ENCODE measurements around the gene MAF. TPM values are rescaled to one million over a fixed set of nuclear protein-coding genes. Genes with fewer than 3 reads are reported as not detected.

Gene MAF
- total and polyA plus RNA-seq, 9 donors, result 41.1 to 196 (median 75.2) TPM

- intact Hi-C loops (cut with DNase I), result no loop called here
- 19 to 24% (median 22%) methylated on average over 2 of the region's 2 CpGs for WGBS, 3 donors
- Histone ChIP-seq H3K4me1 (ENCODE audit: insufficient read depth) (no peaks in the 10 kb centered on the region), H3K4me3 (no peak overlapping the region), H3K36me3 (no peaks in the 10 kb centered on the region), H3K9me3 (no peaks in the 10 kb centered on the region), H3K27ac (no peak overlapping the region), H3K27me3 (no peaks in the 10 kb centered on the region)
- DNase-seq, result no peak
- TF ChIP-seq POLR2A (IDR thresholded peaks at IDR 0.05), result no peak
- no peak for TF ChIP-seq CTCF (IDR thresholded peaks at IDR 0.05)
- TF ChIP-seq EP300 (IDR thresholded peaks at IDR 0.05), result no peak
These were observed 23.3 kb upstream of the MAF start for GRCh38 chr16:79623824-79624223.

- Histone ChIP-seq H3K27ac (no peak overlapping the region), H3K4me3 (no peak overlapping the region), H3K9me3 (no peaks in the 10 kb centered on the region), H3K27me3 (no peaks in the 10 kb centered on the region), H3K36me3 (no peaks in the 10 kb centered on the region), H3K4me1 (ENCODE audit: insufficient read depth) (no peaks in the 10 kb centered on the region)
- 79 to 87% (median 82%) methylated on average over 9 of the region's 9 CpGs for WGBS, 3 donors
- no peak for DNase-seq
- intact Hi-C loops (cut with DNase I), result no loop called here
- no peak for TF ChIP-seq CTCF (IDR thresholded peaks at IDR 0.05)
- no peak for TF ChIP-seq EP300 (IDR thresholded peaks at IDR 0.05)
- no peak for TF ChIP-seq POLR2A (IDR thresholded peaks at IDR 0.05)
These were observed 22.5 kb upstream of the MAF start for GRCh38 chr16:79623062-79623461.

- Histone ChIP-seq H3K27ac (no peak overlapping the region), H3K4me1 (ENCODE audit: insufficient read depth) (no peaks in the 10 kb centered on the region), H3K4me3 (no peak overlapping the region), H3K9me3 (no peaks in the 10 kb centered on the region), H3K27me3 (no peaks in the 10 kb centered on the region), H3K36me3 (no peaks in the 10 kb centered on the region)
- intact Hi-C loops (cut with DNase I), result no loop called here
- DNase-seq, result no peak
- 92 to 97% (median 92%) methylated on average over 1 of the region's 1 CpG for WGBS, 3 donors
- TF ChIP-seq POLR2A (IDR thresholded peaks at IDR 0.05), result no peak
- TF ChIP-seq EP300 (IDR thresholded peaks at IDR 0.05), result no peak
- no peak for TF ChIP-seq CTCF (IDR thresholded peaks at IDR 0.05)
These were observed 20.5 kb upstream of the MAF start for GRCh38 chr16:79621027-79621426.

GRCh38 chr16:79618692-79619050 is 18.1 kb upstream of the MAF start:
- no peaks in the 10 kb centered on the region for H3K36me3 ChIP-seq
- no peak overlapping the region for H3K4me3 ChIP-seq
- 70 to 90% (median 81%) methylated on average over 7 of the region's 7 CpGs for WGBS, 3 donors
- H3K4me1 ChIP-seq (ENCODE audit: insufficient read depth), result no peaks in the 10 kb centered on the region
- no peaks in the 10 kb centered on the region for H3K27me3 ChIP-seq
- H3K9me3 ChIP-seq, result no peaks in the 10 kb centered on the region
- H3K27ac ChIP-seq, result no peak overlapping the region
- no peak for DNase-seq
- TF ChIP-seq POLR2A (IDR thresholded peaks at IDR 0.05), result no peak
- no peak for TF ChIP-seq CTCF (IDR thresholded peaks at IDR 0.05)
- no peak for TF ChIP-seq EP300 (IDR thresholded peaks at IDR 0.05)
- intact Hi-C loops (cut with DNase I), result loop anchor here in 1 of 4 donors (10.0 kb wide), 1 partner anchor 86 kb away; no protein-coding TSS in a partner anchor
